Measurements from ENCODE around the gene AOX1.
A peak's percentile ranks its signal among the peaks of the same experiment; 100 is the strongest.
"Not testable (repeated sequence)": the region's sequence is repeated elsewhere in the genome, so short reads cannot be mapped to it uniquely, and the experiment has no call there.

AOX1 gene

DNA sequence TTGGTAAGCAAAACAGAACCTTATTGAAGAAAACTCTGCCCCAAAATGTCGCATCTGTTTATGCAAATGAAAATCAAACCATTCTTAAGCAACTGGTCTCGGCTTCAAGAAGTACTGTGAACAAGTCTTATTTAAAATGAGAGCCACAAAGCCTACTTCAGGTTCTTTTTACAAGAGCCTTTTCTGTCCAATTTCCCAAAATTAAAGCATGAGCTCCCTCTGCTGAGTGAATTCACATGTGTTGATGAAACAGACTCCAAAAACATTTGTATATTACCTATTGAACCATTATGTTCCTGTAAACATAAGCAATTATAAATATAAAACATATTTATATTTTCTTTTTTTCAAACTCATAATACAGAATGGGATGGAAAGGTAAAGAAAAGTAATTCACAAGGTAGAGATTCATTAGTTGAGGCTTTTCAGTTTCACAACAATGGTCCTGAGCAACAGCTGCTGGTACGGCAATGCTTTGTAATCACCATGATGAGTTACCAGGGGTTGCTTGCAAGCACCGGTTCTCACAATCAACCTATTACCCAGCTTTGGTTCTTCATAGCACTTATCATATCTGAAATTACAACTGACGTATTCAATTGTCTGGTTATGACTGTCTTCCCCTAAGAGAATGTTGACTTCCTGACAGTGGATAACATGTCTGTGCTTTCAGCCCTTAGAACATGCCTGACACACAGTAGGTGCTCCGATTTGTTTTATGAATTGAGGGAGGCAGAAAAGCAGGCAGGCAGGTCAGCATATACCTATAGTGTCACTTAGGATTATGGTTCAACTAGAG, 117.5 kb downstream of the AOX1 start:
- peak; percentile 69 to 88 (median 81) for DNase-seq

DNA sequence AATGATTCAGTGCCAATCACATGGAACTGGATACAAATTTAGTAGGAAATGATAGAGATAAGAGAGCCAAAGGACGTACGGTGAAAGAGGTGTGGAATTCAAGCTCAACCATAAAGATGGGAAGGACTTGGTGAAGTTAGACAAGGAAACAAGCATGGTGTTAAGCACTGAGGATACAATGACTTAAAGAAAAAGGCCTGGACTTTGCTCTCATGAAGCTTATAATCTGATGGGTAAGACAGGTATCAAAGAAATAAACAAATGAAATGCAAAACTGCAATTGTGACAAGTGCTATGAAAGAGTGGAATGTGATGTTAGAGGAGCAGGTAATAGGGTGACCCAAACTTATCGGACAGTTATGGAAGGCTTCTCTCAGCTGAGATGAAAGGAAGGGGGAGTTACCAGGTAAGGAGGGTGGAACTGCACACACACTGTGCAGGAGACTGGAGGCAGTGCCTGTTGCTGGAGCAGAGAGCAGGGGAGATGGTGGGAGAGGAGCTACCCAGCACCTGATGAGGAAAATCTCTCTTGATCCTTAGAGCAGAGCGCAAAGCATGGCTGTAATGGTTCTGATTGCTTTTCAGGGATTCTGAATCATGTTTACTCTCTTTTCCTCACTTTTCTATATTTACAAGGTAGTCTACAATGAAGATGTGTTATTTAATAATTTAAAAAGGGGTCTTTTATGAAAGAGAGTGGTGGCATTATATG, 118.3 kb downstream of the AOX1 start:
- DNase-seq = no peak

DNA sequence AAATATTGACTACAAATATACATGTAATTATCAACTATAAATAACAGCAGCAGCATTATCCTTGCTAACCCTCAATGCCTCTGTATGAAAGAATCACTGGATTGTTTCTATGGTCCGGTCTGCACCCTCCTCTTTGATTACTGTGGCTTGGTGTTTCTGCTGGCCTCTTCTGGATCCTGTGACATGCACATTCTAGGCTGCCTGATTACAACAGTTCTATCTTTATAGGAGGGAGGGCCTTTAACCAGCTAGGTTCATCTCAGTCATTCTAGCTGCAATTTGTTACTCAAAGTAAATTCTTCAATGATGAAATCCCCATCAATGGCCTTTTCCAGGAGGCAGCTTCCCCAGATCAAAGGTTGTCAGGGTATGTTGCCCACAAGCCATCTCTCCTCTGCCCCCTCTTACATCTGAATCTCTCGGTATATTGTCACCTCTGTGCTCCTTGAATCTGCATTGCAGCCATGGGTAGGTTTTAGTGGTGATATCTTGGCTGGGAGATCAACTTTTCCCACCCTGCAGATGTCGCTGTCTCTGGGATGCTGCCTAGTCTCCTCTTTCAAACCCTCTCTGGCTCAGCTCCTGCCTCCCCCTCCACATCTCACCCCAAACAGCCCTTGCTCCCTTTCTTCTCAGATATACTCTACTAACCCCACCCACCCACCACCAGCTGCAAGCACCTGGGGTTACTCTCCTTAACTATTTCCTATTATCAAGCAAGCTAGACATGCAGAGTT, 119.7 kb downstream of the AOX1 start:
- DNase-seq = no peak

DNA sequence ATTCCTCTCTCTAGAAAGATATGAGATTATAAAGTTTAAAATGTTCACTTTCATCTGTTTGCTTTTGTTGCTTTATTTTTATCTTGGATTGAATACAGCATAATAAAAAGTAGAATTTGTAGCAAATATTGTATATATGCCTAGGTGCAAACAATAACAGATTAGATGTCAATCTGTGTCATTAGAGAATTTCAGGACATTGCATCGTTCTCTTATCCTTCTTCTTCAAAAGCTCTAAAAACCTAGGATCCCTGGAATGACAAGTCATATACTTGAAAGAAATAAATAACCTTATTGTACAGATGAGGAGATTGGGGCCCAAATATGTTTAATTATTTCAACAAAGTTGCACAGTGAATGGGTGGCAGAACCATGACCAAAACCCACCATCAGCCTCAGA, 123.1 kb downstream of the AOX1 start:
- DNase-seq = no peak

DNA sequence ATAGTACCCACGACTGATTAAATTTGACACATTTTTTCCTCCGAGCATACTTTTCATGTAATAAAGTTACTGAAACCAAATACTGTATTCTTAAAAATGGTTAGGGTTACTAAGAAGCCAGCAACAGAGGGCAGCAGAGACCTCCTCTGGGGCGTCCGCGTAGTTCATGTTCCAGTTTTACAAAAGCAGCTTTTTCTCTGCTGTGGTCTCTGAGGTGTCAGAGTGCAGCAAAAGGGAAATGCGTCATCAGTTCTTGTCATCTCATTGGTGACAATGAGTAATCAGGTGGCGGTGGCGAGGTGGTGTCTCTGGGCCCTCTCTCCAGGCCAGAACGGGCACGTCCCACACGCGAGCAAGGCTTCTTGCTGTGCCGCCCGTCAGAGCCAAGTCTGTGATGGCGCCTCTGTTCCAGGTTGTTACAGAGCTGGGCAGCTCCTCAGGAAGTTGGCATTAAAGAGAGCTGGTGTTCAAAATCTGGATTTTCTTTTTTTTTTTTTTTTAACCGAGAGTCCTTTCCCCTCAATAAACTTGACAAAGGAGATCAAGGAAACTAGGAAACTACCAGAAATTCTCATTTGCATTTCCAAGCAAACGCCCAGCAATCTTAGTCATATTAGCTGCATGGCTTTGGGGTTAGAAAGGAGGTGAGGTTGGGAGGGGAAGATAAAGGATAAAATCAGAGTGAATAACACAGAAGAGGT, 127.3 kb downstream of the AOX1 start:
- peak; percentile 93 to 99 (median 96) for DNase-seq

DNA sequence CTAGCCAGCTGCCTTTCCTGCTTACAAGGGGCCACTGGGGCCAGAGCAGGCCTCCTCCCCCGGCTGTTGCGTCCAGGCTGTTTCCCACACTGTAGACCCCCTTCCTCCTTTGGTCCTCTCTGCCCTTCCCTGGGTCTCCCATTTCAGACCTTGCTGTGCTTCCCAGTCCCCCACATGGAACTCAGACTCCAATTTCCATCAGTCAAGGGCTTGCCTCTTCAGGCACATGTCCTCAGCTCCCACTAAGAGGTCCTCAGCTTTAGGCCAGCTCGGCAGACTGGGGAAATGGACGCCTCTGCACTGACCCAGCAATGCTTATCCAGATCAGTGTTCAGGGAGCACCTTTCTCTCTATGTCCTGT, 127.9 kb downstream of the AOX1 start:
- DNase-seq = peak in 1 of 4 experiments; percentile 3

DNA sequence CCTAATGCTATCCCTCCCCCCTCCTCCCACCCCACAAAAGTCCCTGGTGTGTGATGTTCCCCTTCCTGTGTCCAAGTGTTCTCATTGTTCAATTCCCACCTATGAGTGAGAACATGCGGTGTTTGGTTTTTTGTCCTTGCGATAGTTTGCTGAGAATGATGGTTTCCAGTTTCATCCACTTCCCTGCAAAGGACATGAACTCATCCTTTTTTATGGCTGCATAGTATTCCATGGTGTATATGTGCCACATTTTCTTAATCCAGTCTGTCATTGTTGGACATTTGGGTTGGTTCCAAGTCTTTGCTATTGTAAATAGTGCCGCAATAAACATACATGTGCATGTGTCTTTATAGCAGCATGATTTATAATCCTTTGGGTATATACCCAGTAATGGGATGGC, 129.2 kb downstream of the AOX1 start:
- not testable (repeated sequence) for DNase-seq

DNA sequence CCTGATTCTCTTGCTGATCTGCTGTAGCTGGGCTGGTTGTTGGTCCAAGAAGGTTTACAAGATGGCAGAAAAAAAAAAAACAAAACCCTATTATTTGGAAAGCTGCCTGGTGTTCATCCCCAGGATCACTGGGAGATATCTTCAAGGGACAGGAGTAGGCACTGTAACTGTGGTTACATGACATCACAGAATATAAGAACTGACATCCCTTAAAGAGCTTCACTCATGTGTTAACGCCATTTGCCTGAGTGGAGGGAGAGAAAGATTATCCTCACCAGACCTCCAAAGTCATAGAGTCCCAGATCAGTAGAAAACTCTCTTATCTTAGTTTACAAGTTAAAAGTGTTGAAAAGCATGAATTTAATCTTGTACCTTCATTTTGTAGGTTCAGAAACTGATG, 130.6 kb downstream of the AOX1 start:
- DNase-seq = no peak
